Fibroblast of skin of right quadriceps (primary cell): ENCODE data around the gene SELENOM.
"Not testable (repeated sequence)": the region's sequence is repeated elsewhere in the genome, so short reads cannot be mapped to it uniquely, and the experiment has no call there.

Experiments
- DNase-seq: peaks from one replicate; pipeline ENCODE4 v3.0.0-alpha.2; 2013

Gene SELENOM

DNA sequence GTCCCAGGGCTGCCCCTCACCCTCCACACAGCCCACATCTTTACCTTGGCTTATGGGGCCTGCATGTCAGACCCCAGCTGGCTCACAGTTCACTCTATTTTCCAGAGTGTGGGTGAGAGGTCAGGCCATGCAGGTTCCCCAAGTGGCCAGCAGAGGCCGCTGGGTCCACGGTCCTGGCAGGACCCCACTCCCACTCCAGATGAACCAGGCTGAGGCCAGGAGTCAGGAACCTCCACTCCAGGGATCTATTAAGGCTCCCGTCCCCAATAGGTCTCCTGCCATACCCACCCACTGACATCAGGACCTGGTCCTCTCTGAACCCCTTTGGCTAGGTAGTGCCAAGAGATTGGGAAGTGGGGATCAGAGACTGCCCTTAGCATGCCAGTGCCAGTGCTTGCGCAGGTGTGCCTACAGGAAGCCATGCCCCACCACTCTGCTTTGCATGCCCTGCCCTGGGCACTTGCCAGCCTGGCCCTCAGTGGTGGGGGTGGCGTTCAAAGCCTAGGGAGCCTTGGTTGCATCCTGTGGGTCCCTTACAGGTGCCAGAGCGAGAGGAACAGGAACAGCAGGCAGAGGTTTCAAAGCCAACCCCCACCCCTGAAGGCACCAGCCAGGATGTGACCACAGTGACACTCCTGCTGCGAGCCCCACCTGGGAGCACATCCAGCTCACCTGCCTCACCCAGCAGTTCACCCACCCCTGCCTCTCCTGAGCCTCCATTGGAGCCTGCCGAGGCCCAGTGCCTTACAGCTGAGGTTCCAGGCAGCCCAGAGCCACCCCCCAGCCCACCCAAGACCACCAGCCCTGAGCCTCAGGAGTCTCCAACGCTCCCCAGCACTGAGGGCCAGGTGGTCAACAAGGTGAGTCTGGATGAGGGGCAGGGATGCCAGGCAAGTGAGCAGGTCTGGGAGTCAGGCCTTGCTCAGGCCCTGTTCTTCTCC lies 17.9 kb downstream of the SELENOM start:
- no peak for DNase-seq

GRCh38 chr22:31088233-31088986 lies 19.0 kb downstream of the SELENOM start:
- DNase-seq: no peak

GRCh38 chr22:31087744-31088215 lies 19.6 kb downstream of the SELENOM start:
- no peak for DNase-seq

GRCh38 chr22:31086703-31087330 lies 20.6 kb downstream of the SELENOM start:
- DNase-seq: no peak

DNA sequence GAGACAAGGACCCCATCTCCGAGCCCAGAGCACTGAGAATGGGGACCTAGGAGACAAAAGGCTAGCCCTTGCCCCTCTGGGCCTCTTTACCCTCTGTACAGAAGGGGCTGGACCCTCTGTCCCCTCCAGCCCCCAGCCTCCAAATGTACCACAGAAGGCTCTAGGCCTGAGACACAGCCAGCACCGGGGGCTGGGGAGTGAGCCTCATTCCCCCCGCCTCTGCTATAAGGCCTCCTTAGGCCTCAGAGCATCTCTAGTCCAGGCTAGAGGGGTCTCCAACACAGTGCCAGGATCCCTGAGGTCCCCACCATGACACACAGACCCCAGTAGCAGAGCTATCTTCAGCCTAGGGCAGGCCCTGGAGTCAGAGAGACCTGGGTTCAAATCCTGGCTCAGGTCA lies 21.4 kb downstream of the SELENOM start:
- no peak for DNase-seq

- DNase-seq: no peak
Measured at GRCh38 chr22:31085493-31085824, 21.9 kb downstream of the SELENOM start.

GRCh38 chr22:31084811-31085492 lies 22.4 kb downstream of the SELENOM start:
- peak; percentile 90 for DNase-seq

DNA sequence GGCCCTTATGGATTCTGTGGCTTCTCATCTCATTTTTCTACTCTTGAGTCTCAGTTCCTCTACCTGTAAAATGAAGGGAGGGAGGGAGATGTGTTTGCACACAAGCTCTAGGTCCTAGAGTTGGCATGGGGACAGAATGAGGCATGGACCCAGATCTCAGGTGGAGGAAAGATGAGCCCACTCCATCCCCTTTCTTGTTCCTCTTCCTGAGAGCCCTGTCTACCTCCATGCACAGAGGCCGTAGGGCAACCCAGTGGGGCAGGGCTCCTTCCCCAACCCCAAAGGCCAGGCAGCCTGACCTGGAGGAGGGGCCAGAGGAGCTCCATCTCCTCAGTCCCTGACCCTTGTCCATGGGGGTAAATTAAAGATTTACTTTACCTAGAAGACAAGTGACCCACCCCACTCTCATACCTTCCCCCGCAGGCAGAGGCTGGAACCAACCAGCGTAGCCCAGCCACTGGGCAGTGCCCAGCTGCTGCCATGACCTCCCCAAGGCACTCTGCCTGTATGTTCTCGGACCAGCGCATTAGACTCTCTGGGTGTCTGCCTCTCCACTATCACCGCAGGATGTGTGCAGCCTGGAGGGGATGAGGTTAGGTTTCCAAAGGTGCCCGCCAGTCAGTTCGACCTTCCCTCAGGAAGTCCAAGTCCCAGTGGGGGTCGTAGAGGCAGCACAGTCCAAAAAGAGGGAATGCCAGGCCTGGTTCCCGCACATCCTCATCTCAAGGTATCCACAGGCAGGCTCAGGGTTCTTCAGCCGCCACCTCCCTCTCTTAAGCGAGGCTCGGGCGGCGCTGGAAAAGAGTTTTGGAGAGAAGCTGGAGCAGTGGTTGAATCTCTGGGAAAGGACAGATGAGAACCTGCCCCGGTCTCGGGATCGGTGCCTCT lies 23.2 kb downstream of the SELENOM start:
- DNase-seq: no peak

DNA sequence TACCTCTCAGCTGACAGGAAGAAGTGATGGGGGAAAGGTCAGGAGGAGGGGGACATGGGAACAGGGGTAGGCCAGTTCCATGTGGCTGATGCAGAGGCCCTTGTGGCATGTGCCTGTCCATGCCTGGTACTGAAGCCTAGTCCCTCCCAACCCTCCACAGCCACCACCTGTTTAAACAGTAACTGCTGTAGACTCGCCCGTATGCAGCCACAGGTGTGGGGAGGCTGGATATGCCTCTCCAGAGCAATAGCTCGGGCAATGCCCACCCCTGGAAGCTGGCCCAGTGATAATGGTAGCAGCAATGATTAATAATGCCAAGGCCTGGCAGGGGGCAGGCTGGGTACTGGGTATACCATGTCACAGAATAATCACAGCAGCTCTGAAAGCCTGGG lies 24.0 kb downstream of the SELENOM start:
- no peak for DNase-seq

DNA sequence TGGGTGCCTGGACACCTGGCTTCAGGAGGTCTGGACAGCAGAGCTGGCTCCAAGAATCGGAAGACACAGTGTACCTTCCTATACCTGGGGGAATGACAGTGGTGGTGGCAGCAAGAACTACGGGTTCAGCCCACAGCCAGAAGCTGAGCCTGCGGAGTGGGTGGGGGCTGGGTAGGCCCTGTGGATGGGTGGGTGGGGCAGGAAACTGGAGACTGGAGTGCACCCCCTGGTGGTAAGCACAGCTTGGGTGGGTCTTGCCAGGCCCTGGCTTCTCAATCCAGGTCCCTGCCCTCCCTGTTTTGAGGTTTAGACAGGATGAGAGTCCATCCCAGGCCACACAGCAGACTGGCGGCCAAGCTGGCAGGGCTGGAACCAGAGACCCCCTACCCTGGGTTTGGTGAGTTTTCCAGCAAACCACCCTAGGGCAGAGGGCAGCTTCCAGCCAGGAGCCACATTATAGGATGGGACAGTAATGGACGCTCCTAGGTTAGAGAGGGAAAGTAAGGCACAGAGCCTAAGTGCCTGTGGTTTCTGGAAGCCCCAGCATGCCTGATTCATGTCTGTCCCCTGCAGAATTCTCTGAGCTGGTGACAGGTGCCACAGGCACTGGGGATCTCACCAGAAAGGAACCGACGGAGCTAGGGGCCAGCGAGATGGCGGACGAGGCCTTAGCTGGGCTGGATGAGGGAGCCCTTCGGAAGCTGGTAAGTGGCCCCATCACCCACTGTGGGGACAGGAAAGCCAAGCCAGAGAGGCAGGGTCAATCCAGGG lies 24.6 kb downstream of the SELENOM start:
- peak; percentile 55 for DNase-seq

- peak; percentile 54 for DNase-seq
Measured at GRCh38 chr22:31081963-31082605, 25.3 kb downstream of the SELENOM start.

DNA sequence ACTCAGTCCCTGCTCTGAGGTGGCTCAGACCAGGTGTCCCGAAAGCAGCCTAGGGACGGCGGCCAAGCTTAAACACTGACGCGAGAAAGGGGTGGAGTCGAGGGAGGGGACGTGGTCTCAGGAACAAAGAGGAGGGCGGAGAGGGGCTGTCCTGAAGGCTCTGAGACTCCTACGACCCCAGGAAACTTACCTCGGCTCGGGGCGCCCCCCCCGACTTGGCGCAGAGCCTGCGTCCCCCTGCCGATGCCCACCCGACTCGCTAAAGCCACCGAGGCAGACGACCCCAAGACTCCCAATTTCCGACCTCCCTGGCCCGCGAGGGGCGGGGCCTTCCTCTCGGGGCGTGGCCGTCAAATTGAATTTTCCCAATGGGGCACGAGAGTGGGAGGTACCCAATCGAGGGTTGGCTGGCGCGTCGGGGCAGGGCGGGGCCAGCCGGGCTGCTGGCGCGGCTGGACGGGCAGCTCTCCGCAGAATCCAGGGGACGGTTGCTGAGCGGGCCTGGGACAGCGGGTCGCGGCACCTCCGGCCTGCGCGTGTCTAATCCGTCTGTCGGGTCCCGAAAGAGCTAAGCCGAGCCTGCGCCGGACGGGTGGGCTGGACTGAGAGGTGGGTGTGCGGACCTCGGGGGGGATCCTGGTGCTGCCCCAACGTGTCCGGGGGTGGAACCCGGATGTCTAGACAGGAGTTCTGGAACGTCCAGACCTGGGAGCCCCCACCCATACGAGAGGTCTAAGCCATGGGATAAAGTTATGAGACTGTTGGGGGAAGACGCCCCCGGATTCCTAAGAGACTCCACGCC lies 26.3 kb downstream of the SELENOM start, which contains the start of gene SMTN:
TSS of gene SMTN (plus strand) at position 471 of the 802 bp plus-strand sequence. CDS start 1,941 bp downstream, outside the sequence.
- DNase-seq: peak; percentile 90

GRCh38 chr22:31080164-31080847 lies 27.1 kb downstream of the SELENOM start:
- DNase-seq: no peak

- no peak for DNase-seq
Measured at GRCh38 chr22:31079095-31079642, 28.2 kb downstream of the SELENOM start.

DNA sequence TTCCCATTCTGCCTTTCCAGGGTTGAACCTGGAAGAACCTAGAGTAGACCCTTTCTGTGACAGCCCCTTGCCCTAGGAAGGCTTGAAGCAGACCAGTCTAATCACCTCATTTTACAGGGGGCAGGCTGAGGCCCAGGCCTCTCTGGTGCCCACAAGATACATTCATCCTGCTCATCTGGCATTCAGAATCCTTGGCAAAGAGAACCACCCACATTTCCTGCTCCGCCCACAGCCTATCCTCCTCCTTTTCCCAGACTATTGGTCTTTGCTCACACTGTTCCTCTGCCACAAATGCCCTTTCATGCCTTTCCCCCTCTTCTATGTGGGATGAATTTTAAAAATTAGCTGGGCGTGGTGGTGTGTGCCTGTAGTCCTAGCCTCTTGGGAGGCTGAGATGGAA lies 29.0 kb downstream of the SELENOM start:
- not testable (repeated sequence) for DNase-seq

DNA sequence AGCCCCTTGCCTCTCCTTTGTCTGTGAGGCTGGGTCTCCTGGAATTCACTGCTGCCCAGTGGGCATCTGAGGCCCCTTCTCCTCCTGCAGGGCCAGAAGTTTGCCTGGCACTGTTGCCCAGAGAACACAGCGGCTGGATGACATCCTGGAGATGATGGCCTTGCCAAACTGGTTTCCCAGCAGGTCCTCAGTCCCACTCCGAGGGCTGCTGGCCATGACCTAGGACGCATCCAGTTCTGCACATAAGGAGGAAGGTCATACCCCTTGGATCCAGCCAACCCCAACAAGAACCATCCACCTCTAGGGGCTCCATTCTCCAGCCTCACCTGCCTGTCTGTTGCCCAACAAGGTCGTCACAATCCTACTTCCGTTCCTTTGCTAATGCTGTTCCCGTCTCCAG lies 29.7 kb downstream of the SELENOM start:
- DNase-seq: no peak

DNA sequence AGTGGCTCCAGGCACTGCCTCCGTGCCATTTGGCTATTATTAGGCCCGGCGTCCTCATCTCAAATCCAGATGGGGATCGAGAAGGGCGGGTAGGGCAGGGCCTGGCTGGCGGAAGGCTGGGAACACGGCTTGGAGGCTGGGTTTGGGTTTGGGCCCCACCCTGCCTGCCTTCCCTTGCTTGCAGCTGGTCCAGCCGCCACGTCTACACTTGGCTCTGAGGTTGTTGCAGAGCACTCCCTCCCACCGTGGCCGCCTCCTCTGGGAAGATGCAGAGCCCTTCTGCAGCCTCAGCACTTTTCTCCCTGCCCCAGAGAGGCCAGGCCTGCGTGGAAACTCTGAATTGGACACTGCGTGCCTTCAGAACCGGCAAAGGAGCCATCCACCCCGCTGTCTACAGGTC lies 31.4 kb downstream of the SELENOM start:
- DNase-seq: peak; percentile 65

DNA sequence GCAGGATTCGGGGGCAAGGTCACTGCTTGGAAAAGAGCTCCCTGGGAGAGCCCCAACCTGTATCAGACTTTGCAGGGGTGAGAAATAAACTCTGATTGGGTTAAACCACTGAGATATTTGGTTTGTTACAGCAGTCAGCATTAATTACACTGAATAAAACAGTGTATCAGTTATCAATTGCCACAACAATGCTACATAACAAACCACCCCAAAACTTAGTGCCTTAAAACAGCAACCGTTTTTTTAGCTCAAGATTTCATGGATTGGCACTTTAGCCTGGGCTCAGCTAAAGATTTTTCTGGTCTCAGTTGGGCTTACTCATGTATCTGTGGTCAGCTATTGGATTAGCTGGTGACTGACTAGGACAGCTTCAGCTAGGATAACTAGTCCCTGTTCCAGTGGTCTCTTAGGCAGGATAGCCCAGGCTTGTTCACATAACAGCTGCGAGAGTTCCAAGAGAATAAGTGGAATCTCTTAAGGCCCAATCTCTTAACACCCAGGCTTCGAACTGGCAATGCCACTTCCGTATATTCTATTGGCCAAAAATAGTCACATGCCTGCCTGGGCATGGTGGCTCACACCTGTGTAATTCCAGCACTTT lies 33.7 kb downstream of the SELENOM start:
- not testable (repeated sequence) for DNase-seq
